HG03469 (cell line): ENCODE data around the gene PRMT9.
A peak's percentile ranks its signal among the peaks of the same experiment; 100 is the strongest.

Source experiments
- ATAC-seq: cut with Tn5 transposase; IDR thresholded peaks from one replicate; pipeline ENCODE4 v1.9.1; 2021; ENCODE audit warnings: mild to moderate bottlenecking, moderate library complexity, moderate number of reproducible peaks; ENCODE audit not compliant: unreplicated experiment

PRMT9 gene

DNA sequence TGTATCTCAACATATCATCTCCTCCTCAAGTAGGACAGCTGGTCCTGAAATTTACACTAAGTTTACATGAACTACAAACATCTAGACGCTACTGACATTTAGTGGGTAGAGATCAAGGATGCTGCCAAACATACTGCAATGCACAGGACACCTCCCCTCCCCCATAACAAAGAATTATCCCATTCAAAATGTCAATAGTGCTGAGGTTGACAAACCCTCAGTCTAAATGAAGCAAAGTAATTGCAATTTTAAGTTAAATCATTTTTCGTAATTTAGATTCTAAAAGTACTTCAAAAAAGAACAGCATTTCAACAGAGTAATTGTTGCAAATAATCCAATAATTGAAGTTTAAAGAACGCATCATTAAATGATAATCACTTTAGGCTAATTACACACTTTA is 1.2 kb downstream of the PRMT9 start:
- ATAC-seq: no peak

DNA sequence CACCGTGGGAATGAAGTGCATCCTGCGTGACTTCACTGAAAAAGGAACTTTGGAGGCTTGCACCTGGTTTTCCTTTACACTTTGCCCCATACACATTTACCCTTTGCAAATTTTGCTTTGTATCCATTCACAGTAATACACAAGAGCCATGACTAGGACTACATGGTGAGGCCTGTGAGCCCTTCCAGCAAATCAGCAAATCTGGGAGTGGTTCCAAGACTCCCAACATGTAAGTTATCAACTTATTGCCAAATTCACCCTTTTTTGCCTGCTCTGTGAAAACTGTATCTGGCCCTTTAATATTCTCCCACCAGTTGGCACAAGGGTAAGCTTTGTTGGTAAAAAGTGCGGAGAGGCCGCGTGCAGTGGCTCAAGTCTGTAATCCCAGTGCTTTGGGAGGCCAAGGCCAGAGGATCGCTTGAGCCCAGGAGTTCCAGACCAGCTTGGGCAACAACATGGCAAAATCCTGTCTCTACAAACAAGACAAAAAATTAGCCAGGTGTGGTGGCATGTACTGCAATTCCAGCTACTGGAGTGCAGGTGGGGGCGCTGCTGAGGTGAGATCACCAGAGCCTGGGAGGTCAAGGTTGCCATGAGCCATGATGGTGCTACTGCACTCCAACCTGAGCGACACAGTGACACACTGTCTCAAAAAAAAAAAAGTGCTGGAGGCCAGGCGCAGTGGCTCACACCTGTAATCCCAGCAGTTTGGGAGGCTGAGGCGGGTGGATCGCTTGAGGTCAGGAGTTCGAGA is 5.0 kb downstream of the PRMT9 start:
- ATAC-seq: no peak

DNA sequence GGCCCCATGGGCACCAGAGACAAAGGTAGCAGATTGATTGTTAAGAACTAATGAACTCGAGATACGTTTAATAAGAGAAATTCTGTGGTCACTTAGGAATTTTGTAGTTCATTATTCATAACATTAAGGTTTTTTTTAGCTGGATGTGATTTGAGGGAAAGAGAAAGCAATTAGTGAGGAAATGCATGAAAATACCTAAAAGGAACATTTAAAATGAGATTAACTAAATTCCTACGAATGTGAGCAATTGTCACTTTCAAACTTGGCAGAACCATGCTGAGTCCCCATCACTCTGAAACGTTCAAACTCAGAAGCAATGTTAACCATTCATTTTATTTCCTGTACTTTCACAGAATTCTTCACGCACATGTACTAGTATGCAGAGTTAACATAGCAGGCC is 5.9 kb downstream of the PRMT9 start:
- ATAC-seq: no peak

DNA sequence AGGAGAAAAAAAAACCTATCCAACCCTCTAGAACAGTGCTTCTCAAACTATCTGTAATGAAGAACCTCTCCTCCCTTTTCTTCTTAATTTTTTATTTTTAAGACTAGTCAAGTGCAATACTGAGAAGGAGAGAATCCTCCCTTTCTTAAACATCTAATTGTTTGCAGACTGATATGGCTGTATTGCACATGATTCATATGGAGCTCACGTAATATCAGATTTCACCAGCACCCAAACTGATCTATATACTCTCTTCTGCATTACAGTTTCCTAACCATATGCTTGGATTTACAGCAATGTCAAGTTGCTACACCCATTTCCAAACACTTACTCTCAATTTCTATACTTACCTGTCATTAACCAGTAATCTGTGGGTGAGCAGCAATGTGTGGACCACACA is 9.5 kb downstream of the PRMT9 start:
- ATAC-seq: no peak

DNA sequence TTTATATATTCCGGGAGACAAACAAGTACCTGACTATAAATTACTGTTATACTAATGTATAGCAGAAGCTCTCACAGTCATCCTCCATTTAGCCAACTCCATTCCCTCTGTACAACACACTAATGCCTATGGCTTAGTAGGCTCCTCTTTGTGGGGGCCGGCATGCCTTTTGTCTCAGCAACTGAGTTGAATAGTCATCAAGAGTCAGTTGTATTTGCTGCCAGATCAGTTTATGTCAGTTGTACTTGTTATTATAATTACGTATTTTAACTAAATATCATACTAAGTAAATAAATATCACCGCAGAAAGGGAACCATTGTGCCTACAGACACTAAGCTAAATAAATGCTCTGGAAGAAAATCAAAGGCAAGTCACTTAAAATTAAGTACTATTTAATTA is 9.9 kb downstream of the PRMT9 start:
- ATAC-seq: no peak

DNA sequence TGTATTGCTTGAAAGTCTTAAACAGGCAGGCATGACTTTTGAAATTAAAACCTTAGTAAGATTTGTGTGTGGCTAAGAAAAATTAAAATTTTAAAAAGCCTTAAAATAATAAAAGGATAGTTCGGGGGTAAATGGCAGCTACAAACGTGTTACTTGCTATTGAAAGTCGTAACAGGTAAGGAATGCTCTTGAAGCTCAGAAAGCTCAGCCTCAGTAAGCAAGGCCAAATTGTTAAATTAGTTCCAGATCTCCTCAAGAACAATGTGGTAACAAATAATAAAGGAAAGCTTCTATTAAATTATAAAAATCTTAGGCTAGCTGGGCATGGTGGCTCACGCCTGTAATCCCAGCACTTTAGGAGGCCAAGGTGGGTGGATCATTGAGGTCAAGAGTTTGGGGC is 25.5 kb downstream of the PRMT9 start:
- ATAC-seq: no peak

DNA sequence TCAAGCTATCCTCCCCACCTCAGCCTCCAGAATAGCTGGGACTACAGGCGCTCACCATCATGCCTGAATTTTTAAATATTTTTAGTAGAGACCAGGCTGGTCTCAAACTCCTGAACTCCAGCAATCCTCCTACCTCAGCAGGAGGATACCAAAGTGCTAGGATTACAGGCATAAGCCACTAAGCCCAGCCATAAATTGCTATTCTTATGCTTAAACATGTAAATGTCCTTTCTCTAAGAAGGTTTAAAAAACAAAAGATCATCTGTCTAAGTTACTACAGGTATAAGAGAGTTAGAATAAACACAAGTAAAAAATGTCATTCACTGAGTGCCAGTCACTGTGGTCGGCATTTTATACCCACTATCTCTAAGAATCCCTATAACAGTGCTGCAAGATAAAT is 28.3 kb downstream of the PRMT9 start:
- ATAC-seq: no peak

DNA sequence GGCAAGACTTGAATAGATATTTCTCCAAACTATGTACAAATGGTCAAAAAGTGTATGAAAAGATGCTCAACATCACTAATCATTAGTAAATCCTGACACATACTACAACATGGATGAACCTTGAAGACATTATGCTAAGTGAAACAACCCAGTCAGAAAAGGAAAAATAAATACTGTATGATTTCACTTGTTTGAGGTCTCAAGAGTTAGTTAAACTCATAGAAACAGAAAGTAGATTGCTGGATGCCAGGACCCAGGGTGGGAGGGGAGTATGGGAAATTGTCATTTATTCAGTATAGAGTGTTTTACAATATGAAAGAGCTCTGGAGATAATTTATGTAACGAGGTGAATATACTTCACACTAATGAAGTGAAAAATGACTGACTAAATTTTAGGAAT is 32.4 kb downstream of the PRMT9 start:
- peak; percentile 43 for ATAC-seq

DNA sequence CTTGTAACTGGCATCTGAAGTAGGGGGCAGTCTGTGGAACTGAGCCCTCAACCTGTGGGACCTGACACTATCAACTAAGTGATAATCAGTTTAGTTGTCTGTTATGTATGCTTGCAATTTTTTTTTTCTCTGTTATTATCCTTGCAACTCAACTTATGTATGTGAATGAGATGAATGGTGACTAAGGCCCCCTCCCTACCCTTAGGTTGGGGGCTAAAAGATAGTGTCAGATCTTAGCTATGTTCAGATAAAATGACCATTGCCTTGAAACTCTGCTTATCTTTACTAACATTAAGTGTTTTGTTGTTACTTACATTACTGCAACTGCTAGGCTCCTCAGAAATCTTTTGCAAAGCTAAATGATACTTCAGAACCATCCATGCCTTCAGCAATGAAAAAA is 35.3 kb downstream of the PRMT9 start:
- no peak for ATAC-seq

DNA sequence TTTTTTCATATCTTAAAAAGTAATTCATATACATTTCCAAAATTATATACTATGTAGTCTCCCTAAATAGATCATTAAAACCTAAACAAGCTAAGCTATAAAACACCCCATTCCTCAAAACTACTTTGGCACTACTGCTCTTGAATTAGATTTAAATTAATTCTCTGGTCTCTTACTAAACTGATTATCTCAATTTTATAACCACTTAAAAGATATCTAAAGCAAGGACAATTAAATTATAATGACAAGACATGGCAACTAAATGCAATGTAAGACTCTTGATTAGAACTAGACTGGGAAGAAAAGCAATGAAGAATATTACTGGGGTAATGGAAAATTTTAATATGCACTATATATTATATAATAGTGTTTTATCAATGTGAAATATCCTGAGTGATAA is 38.9 kb downstream of the PRMT9 start:
- no peak for ATAC-seq

DNA sequence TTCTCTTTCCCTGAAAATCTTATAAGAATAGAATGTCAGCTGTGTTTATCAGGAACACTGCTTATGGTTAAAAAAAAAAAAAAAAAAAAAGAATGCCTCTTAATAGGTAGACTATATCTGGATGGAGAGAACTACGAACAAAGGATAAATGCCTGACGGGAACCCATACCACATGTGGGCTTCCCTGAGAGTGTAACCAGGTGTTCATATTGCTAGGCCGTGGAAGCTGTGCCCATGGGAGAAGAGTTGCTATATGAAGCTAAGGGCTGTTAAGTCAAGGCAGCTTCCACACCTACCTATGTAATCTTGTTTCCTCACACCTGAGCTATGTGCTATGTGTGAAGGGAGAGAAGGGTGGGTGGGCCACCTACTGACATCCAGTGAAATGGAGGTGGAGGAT is 39.5 kb downstream of the PRMT9 start:
- no peak for ATAC-seq

DNA sequence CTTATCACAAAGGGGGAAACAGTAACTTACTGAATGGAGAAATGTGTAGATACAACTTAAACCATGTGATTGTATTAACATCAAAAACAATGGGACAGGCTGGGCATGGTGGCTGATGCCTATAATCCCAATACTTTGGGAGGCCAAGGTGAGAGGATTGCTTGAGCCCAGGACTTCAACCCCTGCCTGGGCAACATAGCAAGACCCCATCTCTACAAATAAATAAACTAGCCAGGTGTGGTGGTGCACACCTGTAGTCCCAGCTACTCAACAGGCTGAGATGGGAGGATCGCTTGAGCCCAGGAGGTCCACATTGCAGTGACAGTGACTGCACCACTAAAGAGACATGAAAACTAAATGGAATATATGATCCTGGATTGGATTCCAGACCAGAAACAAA is 40.3 kb downstream of the PRMT9 start:
- ATAC-seq: no peak

DNA sequence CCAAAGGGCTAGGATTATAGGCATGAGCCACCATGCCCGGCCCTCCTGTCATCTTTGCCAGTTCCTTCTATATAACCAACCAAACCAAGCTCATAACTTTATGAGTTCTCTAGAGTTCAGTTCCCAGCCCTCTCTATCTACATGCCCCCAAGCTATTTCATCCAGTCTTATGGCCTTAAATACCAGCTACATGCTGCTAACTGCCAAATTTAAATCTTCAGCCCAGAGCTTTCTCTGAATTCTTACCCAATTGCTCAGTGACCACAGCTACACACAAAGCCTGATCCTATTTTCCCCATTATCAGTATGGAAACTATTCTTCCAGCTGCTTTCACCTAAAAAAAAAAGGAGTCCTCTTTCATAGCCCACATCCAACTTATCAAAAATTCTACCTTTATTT is 43.6 kb downstream of the PRMT9 start:
- ATAC-seq: no peak

DNA sequence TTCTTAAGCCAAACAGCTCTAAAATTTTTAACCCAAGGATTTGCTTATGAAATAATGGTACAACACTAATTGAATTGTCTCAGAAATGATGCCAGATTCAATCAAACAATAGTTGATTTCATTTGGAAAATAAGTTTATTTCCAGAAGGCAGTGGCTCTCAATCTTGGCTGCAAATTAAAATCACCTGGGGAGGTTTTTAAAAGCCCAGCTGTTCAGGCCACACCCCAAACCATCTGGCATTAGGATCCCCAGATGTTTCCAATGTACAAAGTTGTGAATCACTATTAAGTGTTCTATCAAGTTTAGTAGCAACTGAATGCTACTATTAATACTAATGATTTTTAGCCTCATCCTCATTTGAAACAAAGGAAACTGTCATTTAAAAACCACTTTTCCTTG is 44.6 kb downstream of the PRMT9 start:
- no peak for ATAC-seq

DNA sequence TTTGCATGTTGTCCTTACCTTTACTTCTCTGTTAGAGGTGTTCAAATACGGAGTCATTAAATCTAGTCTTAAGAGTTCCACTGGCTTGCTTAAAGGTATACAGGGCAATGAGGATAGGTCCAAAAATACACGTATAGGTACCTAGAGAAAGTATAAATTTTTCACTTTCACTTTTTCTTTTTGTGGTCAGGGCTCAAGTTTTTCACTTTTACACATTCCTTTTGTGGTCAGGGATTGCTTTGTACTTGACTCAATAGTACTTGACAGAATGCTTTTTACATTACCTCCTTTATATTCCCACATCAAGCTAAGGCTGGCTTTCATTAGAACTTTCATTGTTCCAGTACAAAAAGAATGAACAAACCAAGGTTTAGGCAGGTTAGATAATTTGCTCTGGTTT is 45.0 kb downstream of the PRMT9 start:
- peak; percentile 86 for ATAC-seq

DNA sequence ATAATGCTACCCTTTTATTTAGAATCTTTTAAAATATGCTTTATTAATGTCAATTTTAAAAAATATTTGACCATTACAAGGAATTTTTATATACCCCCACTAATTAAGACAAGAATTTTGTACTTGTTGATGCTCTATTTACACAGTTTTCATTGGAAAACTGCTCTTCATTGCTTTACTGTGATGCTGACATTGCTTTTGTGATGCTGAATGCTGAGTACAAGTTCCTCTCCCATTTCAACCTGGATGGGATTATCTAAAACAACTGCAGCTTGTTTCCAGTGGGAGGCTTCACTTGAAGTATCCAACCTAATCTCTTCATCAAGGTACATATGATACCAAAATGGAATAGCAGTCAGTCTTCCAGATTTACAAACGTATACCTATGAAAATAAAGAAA is 45.6 kb downstream of the PRMT9 start:
- no peak for ATAC-seq

DNA sequence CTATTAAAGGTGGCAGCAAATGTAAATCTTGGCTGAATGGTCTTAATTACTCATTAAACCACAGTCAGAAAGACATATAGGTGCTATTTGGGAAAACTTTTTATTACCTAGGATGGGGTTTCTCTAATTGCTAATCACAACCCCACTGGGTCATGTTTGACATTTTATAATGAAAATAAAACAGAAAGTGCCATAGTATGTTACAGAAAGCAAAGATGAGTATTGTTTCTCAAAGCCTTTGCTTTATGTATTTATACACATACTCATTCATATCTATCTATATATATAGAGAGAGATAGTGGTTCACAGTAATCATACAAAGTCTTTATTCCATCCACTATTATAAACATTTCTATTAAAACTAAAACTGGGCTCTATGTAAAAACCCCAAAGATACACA is 48.6 kb downstream of the PRMT9 start:
- no peak for ATAC-seq

DNA sequence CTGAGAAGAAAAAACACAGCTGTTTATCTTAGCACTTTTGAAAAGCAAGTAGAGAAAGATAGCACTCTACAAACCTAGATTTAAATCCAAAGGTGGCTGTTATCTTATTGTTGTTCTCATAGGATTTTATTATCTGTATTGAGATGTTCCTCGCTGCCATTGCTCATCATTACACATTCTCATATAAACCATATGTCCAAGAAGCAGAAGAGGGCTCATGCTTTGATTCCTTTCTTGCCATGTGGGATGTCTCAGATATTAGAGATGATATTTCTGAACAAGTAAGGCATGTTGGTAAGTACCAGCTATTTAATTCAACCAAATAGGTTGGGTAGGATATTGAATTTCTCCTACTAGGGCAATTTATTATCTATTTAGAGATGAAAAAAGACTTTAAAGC is 50.3 kb downstream of the PRMT9 start:
- ATAC-seq: no peak

DNA sequence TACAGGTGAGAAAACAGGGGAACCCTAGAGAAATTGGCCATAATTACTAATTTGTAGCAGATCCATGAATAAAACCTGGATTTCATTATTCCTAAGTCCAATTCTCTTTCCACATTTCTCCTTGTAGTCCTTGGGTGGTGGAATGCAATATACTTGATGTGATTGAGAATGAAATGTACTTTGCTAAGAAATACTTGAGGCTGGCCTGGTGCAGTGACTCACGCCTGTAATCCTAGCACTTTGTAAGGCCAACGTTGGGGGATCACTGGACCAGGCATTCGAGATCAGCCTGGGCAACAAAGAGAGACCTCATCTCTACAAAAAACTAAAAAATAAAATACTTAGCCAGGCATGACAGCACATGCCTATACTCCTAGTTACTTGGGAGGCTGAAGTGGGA is 50.9 kb downstream of the PRMT9 start:
- no peak for ATAC-seq

DNA sequence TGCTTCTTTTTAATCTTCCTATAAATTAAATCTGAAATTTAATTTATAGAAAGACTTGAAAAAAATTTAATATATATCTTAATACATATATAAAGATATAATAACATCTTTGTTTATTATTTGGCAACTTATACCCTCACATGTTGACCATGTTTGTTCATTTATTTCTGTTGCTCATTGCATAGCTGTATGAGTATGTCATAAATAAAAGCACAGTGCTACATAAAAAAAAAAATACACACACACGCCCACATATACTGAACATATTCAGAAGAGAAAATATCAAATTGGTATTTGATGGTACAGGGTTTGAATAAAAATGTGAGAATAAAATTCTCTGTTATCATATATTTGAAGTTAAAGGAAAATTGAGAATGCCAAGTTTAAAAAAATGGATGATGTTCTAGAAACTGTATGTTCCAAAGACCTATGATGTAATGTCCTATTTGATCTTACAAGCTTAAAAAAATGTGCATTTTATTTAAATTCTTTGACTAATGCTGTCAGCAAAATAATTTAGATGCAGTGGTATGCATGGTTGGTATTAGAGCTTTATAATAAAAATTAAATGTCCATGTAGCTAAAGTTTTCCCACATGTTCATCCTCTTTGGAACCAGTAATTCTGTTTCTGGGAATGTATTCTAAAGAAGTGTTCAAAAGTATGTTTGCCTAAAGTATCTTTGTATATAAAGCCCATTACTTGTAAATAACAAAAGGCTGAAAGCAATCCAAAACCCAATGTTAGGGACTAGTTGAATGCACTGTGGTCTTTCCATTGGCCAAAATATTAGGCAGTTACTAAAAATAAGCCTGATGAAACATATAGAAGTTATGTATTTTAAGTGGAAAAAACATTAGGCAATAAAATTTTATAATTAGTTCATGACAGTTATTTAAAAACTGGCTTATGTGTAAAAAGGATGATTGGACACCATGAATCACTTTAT is 53.9 kb downstream of the PRMT9 start:
- ATAC-seq: no peak

DNA sequence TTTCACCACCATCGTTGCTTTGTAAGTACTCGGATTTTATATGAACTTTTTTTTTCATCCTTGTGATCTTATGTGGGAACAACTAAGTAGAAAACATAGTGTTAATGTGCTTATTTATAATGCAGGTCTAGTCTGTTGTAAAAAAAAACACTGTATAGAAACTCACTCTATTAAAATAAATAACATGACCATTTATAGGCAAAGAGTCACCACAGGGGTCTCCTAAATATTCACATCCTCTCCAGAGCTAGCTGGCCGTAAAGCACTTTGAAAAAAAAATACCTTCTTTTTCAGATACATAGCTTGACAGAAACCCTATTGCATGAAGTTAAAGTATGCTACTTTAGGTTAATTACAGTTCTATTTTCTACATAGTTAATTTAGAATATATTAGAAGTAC is 55.5 kb downstream of the PRMT9 start:
- no peak for ATAC-seq

DNA sequence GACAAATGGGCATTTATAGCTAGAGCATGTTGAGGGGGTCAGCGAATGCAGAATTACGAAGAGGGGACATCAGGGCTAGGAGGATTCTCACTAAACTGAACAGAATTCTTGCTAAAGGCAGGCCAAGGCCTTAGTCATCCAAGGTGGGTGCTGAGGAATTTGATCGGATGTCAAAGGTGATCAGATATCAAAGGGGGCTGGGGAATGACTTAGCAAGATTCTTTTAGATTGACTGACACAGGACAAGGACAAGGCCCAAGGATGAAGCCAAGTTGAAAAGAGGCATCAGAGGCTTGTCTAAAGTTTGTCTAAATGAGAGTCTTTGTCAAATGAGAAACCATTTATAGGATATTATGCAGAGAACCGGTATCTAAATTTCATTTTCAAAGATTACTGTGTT is 57.1 kb downstream of the PRMT9 start:
- no peak for ATAC-seq
